ENCODE measurements around the gene RERG.

RERG gene

GRCh38 chr12:15216036-15216889 is 5.0 kb downstream of the RERG start:
- Histone ChIP-seq H3K9me3 (no peaks in the 10 kb centered on the region), H3K4me3 (ENCODE audit: low read depth, low read length) (no peak overlapping the region), H3K4me1 (peaks cover 54% of the 10 kb centered on the region), H3K27me3 (no peaks in the 10 kb centered on the region), H3K36me3 (peaks cover 36% of the 10 kb centered on the region)
- no peak for TF ChIP-seq CTCF (IDR thresholded peaks at IDR 0.05; ENCODE audit: low read depth, low read length)
- no peak for DNase-seq

- peaks cover 55% of the 10 kb centered on the region for H3K4me1 ChIP-seq
- H3K9me3 ChIP-seq: no peaks in the 10 kb centered on the region
- H3K4me3 ChIP-seq (ENCODE audit: low read depth, low read length): no peak overlapping the region
- TF ChIP-seq CTCF (IDR thresholded peaks at IDR 0.05; ENCODE audit: low read depth, low read length): no peak
- H3K27me3 ChIP-seq: no peaks in the 10 kb centered on the region
- H3K36me3 ChIP-seq: peaks cover 41% of the 10 kb centered on the region
- DNase-seq: no peak
Measured at GRCh38 chr12:15214851-15215601, 6.2 kb downstream of the RERG start.

DNA sequence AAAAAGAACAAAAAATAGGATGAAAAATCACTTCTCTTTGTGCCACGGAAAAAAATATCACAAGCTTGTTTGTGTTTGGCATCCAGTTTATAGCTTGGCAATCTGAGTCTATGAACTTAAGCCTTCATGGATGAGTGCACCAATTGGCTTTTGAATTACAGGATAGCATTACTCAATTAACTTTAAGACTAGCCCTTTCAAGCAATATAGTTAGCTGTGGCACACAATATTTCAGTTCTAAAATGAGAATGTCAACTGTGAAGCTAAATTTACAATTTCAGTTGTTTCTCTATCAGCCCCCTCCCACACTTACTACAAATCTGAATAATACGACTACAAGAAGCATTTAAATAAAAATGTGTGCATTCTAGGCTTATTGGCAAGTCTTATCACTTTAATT is 8.3 kb downstream of the RERG start:
- Histone ChIP-seq H3K4me1 (peaks cover 55% of the 10 kb centered on the region), H3K4me3 (ENCODE audit: low read depth, low read length) (peak overlapping the region; percentile 32), H3K9me3 (no peaks in the 10 kb centered on the region), H3K27me3 (no peaks in the 10 kb centered on the region), H3K36me3 (peaks cover 46% of the 10 kb centered on the region)
- no peak for DNase-seq
- no peak for TF ChIP-seq CTCF (IDR thresholded peaks at IDR 0.05; ENCODE audit: low read depth, low read length)

GRCh38 chr12:15209782-15210181 is 11.4 kb downstream of the RERG start:
- Histone ChIP-seq H3K4me1 (peaks cover 42% of the 10 kb centered on the region), H3K9me3 (no peaks in the 10 kb centered on the region), H3K27me3 (no peaks in the 10 kb centered on the region), H3K36me3 (peaks cover 31% of the 10 kb centered on the region), H3K4me3 (ENCODE audit: low read depth, low read length) (no peak overlapping the region)
- TF ChIP-seq CTCF (IDR thresholded peaks at IDR 0.05; ENCODE audit: low read depth, low read length): no peak
- DNase-seq: no peak

- no peak for TF ChIP-seq CTCF (IDR thresholded peaks at IDR 0.05; ENCODE audit: low read depth, low read length)
- no peak for DNase-seq
- H3K9me3 ChIP-seq: no peaks in the 10 kb centered on the region
- H3K4me3 ChIP-seq (ENCODE audit: low read depth, low read length): no peak overlapping the region
- peaks cover 31% of the 10 kb centered on the region for H3K36me3 ChIP-seq
- H3K4me1 ChIP-seq: peaks cover 34% of the 10 kb centered on the region
- no peaks in the 10 kb centered on the region for H3K27me3 ChIP-seq
Measured at GRCh38 chr12:15208871-15209656, 12.2 kb downstream of the RERG start.

All from BE2C (cell line).